ENCODE results near the gene SYS1.

GRCh38 chr20:45347297-45347935, 15.5 kb upstream of the SYS1 start:
- TF ChIP-seq REST (IDR thresholded peaks at IDR 0.05; ENCODE audit: low read depth, low read length) (no peak), POLR2AphosphoS5 (IDR thresholded peaks at IDR 0.05; ENCODE audit: low read depth, low read length) (no peak)
